HG03039 (cell line): ENCODE measurements around the gene MPL.

Experiments
- ATAC-seq: cut with Tn5 transposase; IDR thresholded peaks from one replicate; pipeline ENCODE4 v1.9.1; 2021; ENCODE audit warnings: mild to moderate bottlenecking, moderate library complexity; ENCODE audit not compliant: unreplicated experiment

Gene MPL

GRCh38 chr1:43305926-43306687 lies 31.5 kb upstream of the MPL start:
- ATAC-seq: no peak

GRCh38 chr1:43306688-43307457 lies 30.7 kb upstream of the MPL start:
- no peak for ATAC-seq

- ATAC-seq: no peak
Observed at GRCh38 chr1:43307458-43308158, 30.0 kb upstream of the MPL start.

GRCh38 chr1:43308635-43309404 lies 28.8 kb upstream of the MPL start:
- no peak for ATAC-seq

- no peak for ATAC-seq
Observed at GRCh38 chr1:43309405-43310025, 28.1 kb upstream of the MPL start.

GRCh38 chr1:43311521-43311920 lies 26.1 kb upstream of the MPL start:
- no peak for ATAC-seq

- ATAC-seq: no peak
Observed at GRCh38 chr1:43312212-43312623, 25.4 kb upstream of the MPL start.

- no peak for ATAC-seq
Observed at GRCh38 chr1:43312663-43313515, 24.7 kb upstream of the MPL start.

GRCh38 chr1:43313771-43314170 lies 23.8 kb upstream of the MPL start:
- no peak for ATAC-seq

GRCh38 chr1:43314233-43314632 lies 23.4 kb upstream of the MPL start:
- ATAC-seq: no peak

- ATAC-seq: no peak
Observed at GRCh38 chr1:43315481-43315880, 22.1 kb upstream of the MPL start.

- ATAC-seq: no peak
Observed at GRCh38 chr1:43315963-43316737, 21.5 kb upstream of the MPL start.

- ATAC-seq: no peak
Observed at GRCh38 chr1:43316738-43317520, 20.7 kb upstream of the MPL start.

- ATAC-seq: no peak
Observed at GRCh38 chr1:43317817-43318471, 19.7 kb upstream of the MPL start.

GRCh38 chr1:43318831-43319230 lies 18.8 kb upstream of the MPL start:
- no peak for ATAC-seq

GRCh38 chr1:43319288-43319687 lies 18.3 kb upstream of the MPL start:
- ATAC-seq: no peak

- no peak for ATAC-seq
Observed at GRCh38 chr1:43319766-43320165, 17.9 kb upstream of the MPL start.
